Loucy (cell line): ENCODE results near the gene ARL3.

Experiments used
- H2AFZ ChIP-seq: fragments of 200-600 bp; sonication (generic); 2 replicates; pipeline ENCODE4 v1.6.0; 2016; ENCODE audit warnings: antibody characterized with exemption, mild to moderate bottlenecking, low read length, moderate library complexity
- H3F3A ChIP-seq: fragments of 200-600 bp; 2 replicates; pipeline ENCODE4 v1.6.0; 2016; ENCODE audit warnings: antibody characterized with exemption, low read depth, mild to moderate bottlenecking
- H3K27me3 ChIP-seq: fragments of 200-600 bp; sonication (generic); 2 replicates; pipeline ENCODE4 v1.6.1; 2014; ENCODE audit warnings: low read length, mild to moderate bottlenecking; ENCODE audit not compliant: insufficient read depth, poor library complexity, severe bottlenecking
- H3K36me3 ChIP-seq: fragments of 200-600 bp; sonication (generic); 2 replicates; pipeline ENCODE4 v1.6.1; 2016; ENCODE audit warnings: low read length; ENCODE audit not compliant: insufficient read depth
- H3K4me1 ChIP-seq: fragments of 200-600 bp; sonication (generic); 2 replicates; pipeline ENCODE4 v1.5.1; 2014; ENCODE audit warnings: low read length, mild to moderate bottlenecking; ENCODE audit not compliant: insufficient read depth, poor library complexity, severe bottlenecking
- H3K4me2 ChIP-seq: fragments of 200-600 bp; sonication (generic); 2 replicates; pipeline ENCODE4 v1.6.0; 2014; ENCODE audit warnings: antibody characterized with exemption, low read length, low read depth, mild to moderate bottlenecking; ENCODE audit not compliant: poor library complexity, severe bottlenecking
- H3K4me3 ChIP-seq: fragments of 200-600 bp; sonication (generic); 2 replicates; pipeline ENCODE4 v1.5.1; 2014; ENCODE audit warnings: low read length, mild to moderate bottlenecking, mixed read lengths; ENCODE audit not compliant: poor library complexity, severe bottlenecking
- H3K79me2 ChIP-seq: fragments of 200-600 bp; sonication (generic); 2 replicates; pipeline ENCODE4 v1.6.1; 2014; ENCODE audit warnings: low read length; ENCODE audit not compliant: insufficient read depth
- H3K9ac ChIP-seq: fragments of 200-600 bp; sonication (generic); 2 replicates; pipeline ENCODE4 v1.6.0; 2014; ENCODE audit warnings: mild to moderate bottlenecking, low read depth, low read length, moderate library complexity; ENCODE audit not compliant: poor library complexity, severe bottlenecking
- H3K9me2 ChIP-seq: fragments of 200-600 bp; sonication (generic); replicated peaks from 2 replicates; pipeline ENCODE4 v1.6.1; 2016; ENCODE audit warnings: low read depth, low read length, mixed read lengths
- H3K9me3 ChIP-seq: fragments of 200-600 bp; sonication (generic); 2 replicates; pipeline ENCODE4 v1.6.1; 2014; ENCODE audit warnings: mild to moderate bottlenecking, antibody characterized with exemption, low read length, low read depth; ENCODE audit not compliant: insufficient read depth
- H4K20me1 ChIP-seq: fragments of 200-600 bp; sonication (generic); 2 replicates; pipeline ENCODE4 v1.6.0; 2014; ENCODE audit warnings: antibody characterized with exemption, low read length, mild to moderate bottlenecking; ENCODE audit not compliant: insufficient read depth, poor library complexity, severe bottlenecking
- CTCF ChIP-seq: fragments of 200-600 bp; sonication (generic); conservative IDR thresholded peaks from 2 replicates; pipeline ENCODE4 v1.5.1; 2014; ENCODE audit warnings: mild to moderate bottlenecking, antibody characterized with exemption, low read length
- EZH2phosphoT487 ChIP-seq: fragments of 200-600 bp; IDR thresholded peaks from 2 replicates; pipeline ENCODE4 v1.6.1; 2018; ENCODE audit warnings: antibody characterized with exemption, mild to moderate bottlenecking, moderate library complexity, borderline replicate concordance

ARL3 gene

GRCh38 chr10:102665904-102666509 lies 48.2 kb downstream of the ARL3 start:
- Histone ChIP-seq H3K4me2 (no peak overlapping the region), H3K4me3 (no peak overlapping the region), H3F3A (no peaks in the 10 kb centered on the region), H3K79me2 (no peaks in the 10 kb centered on the region), H3K9me2 (no peaks in the 10 kb centered on the region), H3K4me1 (peaks cover 46% of the 10 kb centered on the region), H3K9me3 (no peaks in the 10 kb centered on the region), H4K20me1 (no peaks in the 10 kb centered on the region), H3K27me3 (no peaks in the 10 kb centered on the region), H3K9ac (no peak overlapping the region), H3K36me3 (no peaks in the 10 kb centered on the region), H2AFZ (no peak overlapping the region)
- TF ChIP-seq EZH2phosphoT487 (no peak), CTCF (no peak)

- Histone ChIP-seq H3K4me3 (peak overlapping the region; percentile 66), H3K79me2 (no peaks in the 10 kb centered on the region), H3K27me3 (no peaks in the 10 kb centered on the region), H3K9ac (peak overlapping the region; percentile 49), H3K9me3 (no peaks in the 10 kb centered on the region), H4K20me1 (no peaks in the 10 kb centered on the region), H3F3A (no peaks in the 10 kb centered on the region), H3K4me1 (peaks cover 25% of the 10 kb centered on the region), H3K4me2 (peak overlapping the region; percentile 75), H2AFZ (no peak overlapping the region), H3K9me2 (no peaks in the 10 kb centered on the region), H3K36me3 (peaks cover 21% of the 10 kb centered on the region; the same call in 1 of the 2 replicates)
- TF ChIP-seq CTCF: no peak
- TF ChIP-seq EZH2phosphoT487: no peak
Observed at GRCh38 chr10:102661658-102662028, 52.6 kb downstream of the ARL3 start.

GRCh38 chr10:102660888-102661657 lies 53.1 kb downstream of the ARL3 start:
- Histone ChIP-seq H3K9ac (peak overlapping the region; percentile 74), H4K20me1 (no peaks in the 10 kb centered on the region), H2AFZ (no peak overlapping the region), H3K9me2 (no peaks in the 10 kb centered on the region), H3K4me3 (peak overlapping the region; percentile 66), H3K9me3 (no peaks in the 10 kb centered on the region), H3K4me1 (peaks cover 25% of the 10 kb centered on the region), H3F3A (no peaks in the 10 kb centered on the region), H3K36me3 (peaks cover 27% of the 10 kb centered on the region; the same call in 1 of the 2 replicates), H3K27me3 (no peaks in the 10 kb centered on the region), H3K79me2 (no peaks in the 10 kb centered on the region; the same call in 1 of the 2 replicates), H3K4me2 (peak overlapping the region; percentile 75)
- TF ChIP-seq EZH2phosphoT487 (no peak), CTCF (no peak)
